PFSK-1 (cell line): Measurements from ENCODE around the gene TP53BP2.

ENCODE experiments used
- FOXP2 ChIP-seq: optimal IDR thresholded peaks from 2 replicates; pipeline ENCODE3; 2011; ENCODE audit warnings: borderline replicate concordance, control low read depth, inconsistent platforms; ENCODE audit not compliant: insufficient read depth; ENCODE audit errors: extremely low read length, extremely low read depth
- POLR2AphosphoS5 ChIP-seq: IDR thresholded peaks from 2 replicates; pipeline ENCODE4 v1.6.1; 2012; ENCODE audit warnings: low read depth, mild to moderate bottlenecking, control low read depth, low read length, moderate library complexity
- SIN3A ChIP-seq: IDR thresholded peaks from 2 replicates; pipeline ENCODE4 v1.6.1; 2012; ENCODE audit warnings: mild to moderate bottlenecking, low read length, moderate library complexity, borderline replicate concordance; ENCODE audit not compliant: insufficient read depth
- TAF1 ChIP-seq: IDR thresholded peaks from 2 replicates; pipeline ENCODE4 v1.6.1; 2012; ENCODE audit warnings: low read length, control low read depth, borderline replicate concordance; ENCODE audit not compliant: insufficient read depth
- TF ChIP-seq, protein P1 (sequence below), 2 experiments: IDR thresholded peaks; 2 replicates each; pipeline versions ENCODE4 v1.6.1 to v1.8.0; 2011 to 2012; ENCODE audit warnings: low read depth in 2 of 2, low read length in 2 of 2, control low read depth in 1 of 2, inconsistent platforms in 1 of 2, mild to moderate bottlenecking in 1 of 2, moderate library complexity in 1 of 2; ENCODE audit not compliant: insufficient read depth in 1 of 2

The TP53BP2 gene

DNA sequence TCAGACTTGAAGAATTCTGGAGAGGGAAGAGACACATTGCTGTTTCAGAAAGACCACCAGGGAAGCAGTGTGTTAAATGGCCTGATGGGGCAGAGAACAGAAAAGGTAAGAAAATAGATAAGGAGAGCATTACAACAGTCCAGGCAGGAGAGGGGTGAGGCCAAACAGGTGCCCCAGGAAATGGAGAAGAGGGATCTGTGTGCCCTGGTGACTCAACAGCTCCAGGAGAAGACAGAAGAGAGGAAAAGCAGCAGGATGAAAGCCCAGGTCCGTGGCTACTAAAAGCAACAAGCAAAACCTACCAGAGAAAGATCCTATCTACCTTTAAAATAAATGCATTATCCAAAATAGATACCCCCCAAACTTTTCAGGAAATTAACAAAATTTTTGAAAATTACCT lies 9.2 kb downstream of the TP53BP2 start:
- TF ChIP-seq TAF1, result no peak
- TF ChIP-seq POLR2AphosphoS5, result no peak
- no peak for TF ChIP-seq SIN3A
- no peak for TF ChIP-seq FOXP2
- TF ChIP-seq, protein P1, sequence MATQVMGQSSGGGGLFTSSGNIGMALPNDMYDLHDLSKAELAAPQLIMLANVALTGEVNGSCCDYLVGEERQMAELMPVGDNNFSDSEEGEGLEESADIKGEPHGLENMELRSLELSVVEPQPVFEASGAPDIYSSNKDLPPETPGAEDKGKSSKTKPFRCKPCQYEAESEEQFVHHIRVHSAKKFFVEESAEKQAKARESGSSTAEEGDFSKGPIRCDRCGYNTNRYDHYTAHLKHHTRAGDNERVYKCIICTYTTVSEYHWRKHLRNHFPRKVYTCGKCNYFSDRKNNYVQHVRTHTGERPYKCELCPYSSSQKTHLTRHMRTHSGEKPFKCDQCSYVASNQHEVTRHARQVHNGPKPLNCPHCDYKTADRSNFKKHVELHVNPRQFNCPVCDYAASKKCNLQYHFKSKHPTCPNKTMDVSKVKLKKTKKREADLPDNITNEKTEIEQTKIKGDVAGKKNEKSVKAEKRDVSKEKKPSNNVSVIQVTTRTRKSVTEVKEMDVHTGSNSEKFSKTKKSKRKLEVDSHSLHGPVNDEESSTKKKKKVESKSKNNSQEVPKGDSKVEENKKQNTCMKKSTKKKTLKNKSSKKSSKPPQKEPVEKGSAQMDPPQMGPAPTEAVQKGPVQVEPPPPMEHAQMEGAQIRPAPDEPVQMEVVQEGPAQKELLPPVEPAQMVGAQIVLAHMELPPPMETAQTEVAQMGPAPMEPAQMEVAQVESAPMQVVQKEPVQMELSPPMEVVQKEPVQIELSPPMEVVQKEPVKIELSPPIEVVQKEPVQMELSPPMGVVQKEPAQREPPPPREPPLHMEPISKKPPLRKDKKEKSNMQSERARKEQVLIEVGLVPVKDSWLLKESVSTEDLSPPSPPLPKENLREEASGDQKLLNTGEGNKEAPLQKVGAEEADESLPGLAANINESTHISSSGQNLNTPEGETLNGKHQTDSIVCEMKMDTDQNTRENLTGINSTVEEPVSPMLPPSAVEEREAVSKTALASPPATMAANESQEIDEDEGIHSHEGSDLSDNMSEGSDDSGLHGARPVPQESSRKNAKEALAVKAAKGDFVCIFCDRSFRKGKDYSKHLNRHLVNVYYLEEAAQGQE (IDR thresholded peaks at IDR 0.05; ENCODE audit: insufficient read depth in 1 of 2, low read depth in 2 of 2, low read length in 2 of 2), result no peak

DNA sequence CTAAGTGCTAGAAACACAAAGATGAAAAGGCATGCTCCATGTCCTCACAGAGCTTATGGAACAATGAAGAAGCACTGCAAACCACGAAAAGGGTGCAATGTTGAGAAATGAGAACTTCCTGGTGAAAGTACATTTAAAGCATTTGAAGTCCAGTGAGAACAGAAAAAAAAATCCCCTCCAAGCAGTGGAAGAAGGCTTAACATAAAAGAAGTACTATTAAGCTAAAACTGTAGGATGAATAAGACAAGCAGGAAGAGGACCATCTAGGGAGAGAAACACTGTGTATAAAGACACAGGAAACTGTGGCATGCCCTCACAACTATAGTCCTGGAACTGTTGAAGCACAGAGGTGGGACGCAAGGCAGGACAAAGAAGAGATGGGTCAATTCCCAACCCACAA lies 10.0 kb downstream of the TP53BP2 start:
- TF ChIP-seq TAF1 (no peak), SIN3A (no peak), POLR2AphosphoS5 (no peak), FOXP2 (no peak)
- TF ChIP-seq, protein P1 (IDR thresholded peaks at IDR 0.05; ENCODE audit: insufficient read depth in 1 of 2, low read depth in 2 of 2, low read length in 2 of 2), result no peak

DNA sequence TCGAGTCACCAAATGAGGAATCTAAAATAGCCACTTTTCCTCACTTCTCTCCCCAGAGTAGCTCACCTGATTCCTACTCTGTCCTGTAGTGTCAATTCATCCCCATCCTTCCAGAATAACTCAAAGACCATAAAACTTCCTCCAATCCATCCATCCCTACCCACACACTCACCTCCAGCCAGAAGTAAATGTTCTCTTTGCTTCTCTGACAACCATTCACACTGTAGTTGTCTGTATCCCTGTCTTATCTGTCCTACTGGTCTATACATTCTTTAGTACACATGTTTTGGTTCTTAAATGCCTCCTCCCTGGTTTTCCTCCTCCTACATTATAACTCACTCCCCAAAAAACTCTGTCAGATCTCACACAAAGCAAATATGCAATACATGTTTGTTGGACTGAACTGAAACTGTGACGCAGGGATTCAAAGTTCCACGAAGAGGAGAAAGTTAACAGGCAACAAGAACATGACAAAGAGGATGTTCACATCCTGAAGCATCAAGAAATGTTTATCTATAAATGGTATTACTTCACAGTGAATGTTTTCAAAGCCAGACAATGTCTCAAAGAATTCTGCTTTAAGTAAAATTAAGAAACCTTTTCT lies 11.0 kb downstream of the TP53BP2 start:
- no peak for TF ChIP-seq TAF1

DNA sequence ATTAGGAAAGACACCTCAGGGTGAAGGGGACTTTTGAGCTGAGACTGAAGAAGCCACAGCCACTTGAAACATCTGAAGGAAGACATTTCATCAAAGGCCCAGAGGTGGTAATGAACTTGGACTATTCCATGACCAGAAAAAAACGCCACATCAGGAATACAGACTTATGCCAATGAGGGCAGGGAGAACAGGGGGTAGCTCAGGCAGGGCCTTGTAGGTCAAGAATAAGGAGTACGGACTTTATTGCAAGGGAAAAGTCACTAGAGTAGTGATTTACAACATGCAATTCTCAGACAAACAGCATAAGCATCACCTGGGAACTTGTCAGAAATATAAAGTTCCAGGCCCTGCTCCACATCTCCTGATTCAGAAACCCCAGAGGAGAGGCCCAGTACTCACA lies 11.8 kb downstream of the TP53BP2 start:
- no peak for TF ChIP-seq TAF1
- TF ChIP-seq SIN3A, result no peak
- no peak for TF ChIP-seq FOXP2
- TF ChIP-seq, protein P1 (IDR thresholded peaks at IDR 0.05; ENCODE audit: insufficient read depth in 1 of 2, low read depth in 2 of 2, low read length in 2 of 2), result no peak

DNA sequence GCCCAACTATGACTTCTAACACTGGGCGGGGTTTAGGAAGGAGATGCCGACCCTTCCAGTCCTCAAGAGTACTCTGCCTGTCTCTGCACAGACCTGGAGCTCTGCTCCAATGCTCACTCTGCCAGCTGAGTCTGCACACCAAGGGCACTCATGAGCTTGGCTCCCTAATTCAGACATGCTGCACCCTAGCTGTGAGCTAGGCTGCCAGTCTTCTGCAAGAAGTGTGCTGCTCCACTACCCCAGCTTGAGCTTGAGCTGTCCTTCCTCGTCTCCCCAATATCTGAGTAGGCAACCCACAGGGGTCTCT lies 13.2 kb downstream of the TP53BP2 start:
- TF ChIP-seq TAF1 (no peak), SIN3A (no peak), FOXP2 (no peak), POLR2AphosphoS5 (no peak)
- TF ChIP-seq, protein P1 (IDR thresholded peaks at IDR 0.05; ENCODE audit: insufficient read depth in 1 of 2, low read depth in 2 of 2, low read length in 2 of 2), result no peak
